ENCODE measurements around the gene ZNF320.
"Not testable (repeated sequence)": the region's sequence is repeated elsewhere in the genome, so short reads cannot be mapped to it uniquely, and the experiment has no call there.

GRCh38 chr19:52868031-52868430, 29.4 kb downstream of the ZNF320 start:
- not testable (repeated sequence) for TF ChIP-seq POLR2A, EP300 (IDR thresholded peaks at IDR 0.05)
- TF ChIP-seq, protein P1, sequence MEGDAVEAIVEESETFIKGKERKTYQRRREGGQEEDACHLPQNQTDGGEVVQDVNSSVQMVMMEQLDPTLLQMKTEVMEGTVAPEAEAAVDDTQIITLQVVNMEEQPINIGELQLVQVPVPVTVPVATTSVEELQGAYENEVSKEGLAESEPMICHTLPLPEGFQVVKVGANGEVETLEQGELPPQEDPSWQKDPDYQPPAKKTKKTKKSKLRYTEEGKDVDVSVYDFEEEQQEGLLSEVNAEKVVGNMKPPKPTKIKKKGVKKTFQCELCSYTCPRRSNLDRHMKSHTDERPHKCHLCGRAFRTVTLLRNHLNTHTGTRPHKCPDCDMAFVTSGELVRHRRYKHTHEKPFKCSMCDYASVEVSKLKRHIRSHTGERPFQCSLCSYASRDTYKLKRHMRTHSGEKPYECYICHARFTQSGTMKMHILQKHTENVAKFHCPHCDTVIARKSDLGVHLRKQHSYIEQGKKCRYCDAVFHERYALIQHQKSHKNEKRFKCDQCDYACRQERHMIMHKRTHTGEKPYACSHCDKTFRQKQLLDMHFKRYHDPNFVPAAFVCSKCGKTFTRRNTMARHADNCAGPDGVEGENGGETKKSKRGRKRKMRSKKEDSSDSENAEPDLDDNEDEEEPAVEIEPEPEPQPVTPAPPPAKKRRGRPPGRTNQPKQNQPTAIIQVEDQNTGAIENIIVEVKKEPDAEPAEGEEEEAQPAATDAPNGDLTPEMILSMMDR (IDR thresholded peaks at IDR 0.05): not testable (repeated sequence)

All from upper lobe of left lung (tissue), 4 donors.